Measurements from ENCODE around the gene PRRC2B. TPM values are rescaled to one million over a fixed set of nuclear protein-coding genes. Genes with fewer than 3 reads are reported as not detected.

PRRC2B gene
- total and polyA plus RNA-seq, 3 donors from 2014 or later, result 111 to 213 (median 175) TPM

GRCh38 chr9:131406563-131407436, 12.9 kb downstream of the PRRC2B start:
- Histone ChIP-seq H3K27ac (peak overlapping the region in 1 of 2 donors; percentile 72), H3K9me3 (no peaks in the 10 kb centered on the region), H3K27me3 (no peaks in the 10 kb centered on the region), H3K4me3 (no peak overlapping the region), H3K4me1 (peaks cover 89% of the 10 kb centered on the region), H3K36me3 (ENCODE audit: low read depth, missing control alignments) (no peaks in the 10 kb centered on the region)
- TF ChIP-seq POLR2A (IDR thresholded peaks at IDR 0.05) (no peak), CTCF (IDR thresholded peaks at IDR 0.05) (no peak)
- intact Hi-C loops (cut with DNase I; ENCODE audit: low total_unique reads), result no loop called here
- no peak for DNase-seq
- 32 to 39% methylated on average over 9 of the region's 9 CpGs for WGBS, 2 donors

- Histone ChIP-seq H3K9me3 (no peaks in the 10 kb centered on the region), H3K4me3 (no peak overlapping the region), H3K36me3 (ENCODE audit: low read depth, missing control alignments) (no peaks in the 10 kb centered on the region), H3K4me1 (peaks cover 84% of the 10 kb centered on the region), H3K27ac (peak overlapping the region; percentile 21 to 72), H3K27me3 (no peaks in the 10 kb centered on the region)
- TF ChIP-seq CTCF (IDR thresholded peaks at IDR 0.05) (peak in 2 of 3 experiments; percentile 19 to 35), POLR2A (IDR thresholded peaks at IDR 0.05) (no peak)
- peak; percentile 70 for DNase-seq
- intact Hi-C loops (cut with DNase I; ENCODE audit: low total_unique reads), result no loop called here
- 32 to 42% methylated on average over 11 to 13 of the region's 13 CpGs for WGBS, 2 donors
Observed at GRCh38 chr9:131407717-131408195, 13.9 kb downstream of the PRRC2B start.

GRCh38 chr9:131409458-131409992, 15.6 kb downstream of the PRRC2B start:
- no peak for DNase-seq
- H3K27me3 ChIP-seq, result no peaks in the 10 kb centered on the region
- peaks cover 80% of the 10 kb centered on the region for H3K4me1 ChIP-seq
- peak overlapping the region in 1 of 2 donors; percentile 44 for H3K27ac ChIP-seq
- H3K36me3 ChIP-seq (ENCODE audit: low read depth, missing control alignments), result no peaks in the 10 kb centered on the region
- H3K4me3 ChIP-seq, result no peak overlapping the region
- whole genome bisulfite sequencing, 2 donors, result 42 to 55% methylated on average over 7 of the region's 7 CpGs
- intact Hi-C loops (cut with DNase I; ENCODE audit: low total_unique reads), result no loop called here
- TF ChIP-seq CTCF (IDR thresholded peaks at IDR 0.05) (no peak), POLR2A (IDR thresholded peaks at IDR 0.05) (no peak)
- H3K9me3 ChIP-seq, result no peaks in the 10 kb centered on the region

GRCh38 chr9:131410044-131410491, 16.2 kb downstream of the PRRC2B start:
- intact Hi-C loops (cut with DNase I; ENCODE audit: low total_unique reads), result no loop called here
- Histone ChIP-seq H3K4me3 (no peak overlapping the region), H3K27ac (peak overlapping the region; percentile 20 to 44), H3K9me3 (no peaks in the 10 kb centered on the region), H3K4me1 (peaks cover 76% of the 10 kb centered on the region), H3K36me3 (ENCODE audit: low read depth, missing control alignments) (no peaks in the 10 kb centered on the region), H3K27me3 (no peaks in the 10 kb centered on the region)
- TF ChIP-seq CTCF (IDR thresholded peaks at IDR 0.05), result no peak
- no peak for TF ChIP-seq POLR2A (IDR thresholded peaks at IDR 0.05)
- no peak for DNase-seq
- whole genome bisulfite sequencing, 2 donors, result 47 to 57% methylated on average over 4 to 7 of the region's 7 CpGs

All from testis (tissue), 3 donors.